Spleen (tissue), 13 donors: ENCODE data around the gene CD79A. TPM values are rescaled to one million over a fixed set of nuclear protein-coding genes. Genes with fewer than 3 reads are reported as not detected.

Source experiments
- DNase-seq: peaks from one replicate; pipeline ENCODE4 v3.0.0-alpha.2; 2020
- H3K27ac ChIP-seq, 8 donors: fragments of 200-600 bp; sonication (generic) in 7 of 8; 1 replicate in 4 of 8; 2 replicates in 4 of 8; pipeline versions ENCODE4 v1.5.0 to v1.8.0; 2016 to 2021; ENCODE audit warnings: inconsistent platforms in 4 of 8, mild to moderate bottlenecking in 4 of 8, moderate library complexity in 1 of 8
- H3K27me3 ChIP-seq, 7 donors: fragments of 200-600 bp; sonication (generic) in 6 of 7; replicated peaks in 1 of 7; 1 replicate in 4 of 7; 2 replicates in 3 of 7; pipeline versions ENCODE4 v1.5.0 to v1.8.0; 2016 to 2021; ENCODE audit warnings: inconsistent platforms in 3 of 7, mild to moderate bottlenecking in 1 of 7
- H3K36me3 ChIP-seq, 6 donors: fragments of 200-600 bp; sonication (generic) in 5 of 6; 1 replicate in 4 of 6; 2 replicates in 2 of 6; pipeline versions ENCODE4 v1.5.0 to v1.8.0; 2016 to 2021; ENCODE audit warnings: inconsistent platforms in 2 of 6
- H3K4me1 ChIP-seq, 6 donors: fragments of 200-600 bp; sonication (generic) in 5 of 6; 1 replicate in 3 of 6; 2 replicates in 3 of 6; pipeline versions ENCODE4 v1.5.0 to v1.8.0; 2016 to 2021; ENCODE audit warnings: inconsistent platforms in 3 of 6
- H3K4me3 ChIP-seq, 8 donors: fragments of 200-600 bp; sonication (generic) in 7 of 8; 1 replicate in 4 of 8; 2 replicates in 4 of 8; pipeline versions ENCODE4 v1.5.0 to v1.8.0; 2016 to 2021; ENCODE audit warnings: inconsistent platforms in 4 of 8, mild to moderate bottlenecking in 4 of 8, moderate library complexity in 2 of 8
- H3K9me3 ChIP-seq, 8 donors: fragments of 200-600 bp; sonication (generic) in 7 of 8; 1 replicate in 4 of 8; 2 replicates in 4 of 8; pipeline versions ENCODE4 v1.5.0 to v1.8.0; 2016 to 2021; ENCODE audit warnings: inconsistent platforms in 4 of 8
- CTCF ChIP-seq, 11 experiments: fragments of 200-600 bp in 7 of 11; fragments of 450-650 bp in 4 of 11; sonication (generic) in 4 of 11; IDR thresholded peaks in 8 of 11; conservative IDR thresholded peaks in 3 of 11; 1 replicate in 7 of 11; 2 replicates in 4 of 11; pipeline versions ENCODE4 v1.4.0 to v1.8.0; 2016 to 2021; ENCODE audit warnings: antibody characterized with exemption in 11 of 11, inconsistent platforms in 4 of 11, mild to moderate bottlenecking in 1 of 11
- POLR2A ChIP-seq, 3 donors: fragments of 450-650 bp; IDR thresholded peaks; one replicate each; pipeline ENCODE4 v1.5.1; 2017; ENCODE audit warnings: antibody characterized with exemption in 3 of 3, mild to moderate bottlenecking in 1 of 3
- POLR2AphosphoS5 ChIP-seq, 3 donors: sonication (generic); formaldehyde crosslinking; IDR thresholded peaks; one replicate each; pipeline ENCODE4 v1.5.1; 2017; ENCODE audit warnings: antibody characterized with exemption in 3 of 3
- WGBS, 5 donors: extraction: QIAGEN DNeasy Blood & Tissue Kit in 3 of 5; methylation state at CpG; one replicate each; pipeline versions ENCODE4 v1.1.5 to v1.1.7; 2013 to 2018; 5-methylcytosine and 5-hydroxymethylcytosine counted together
- intact Hi-C: fragments of 100-400 bp; cut with DNase I; formaldehyde crosslinking; loops from one replicate; pipeline ENCODE4 v1.15.0; 2023; ENCODE audit warnings: low total_unique reads
- long read RNA-seq, 2 donors: transcript quantifications; one replicate each; lab custom pipeline, GENCODE V29; 2026
- polyA plus RNA-seq, 3 donors: library from polyadenylated mRNA; stranded (reverse); fragments of 200-250 nt; gene quantifications; one replicate each; pipeline ENCODE4 v1.2.1, GENCODE V29; 2013
- total RNA-seq, 7 donors: library from RNA; depleted of rRNA in 3 of 7; stranded (reverse); fragments of >200 nt in 3 of 7; fragmentation: NEBNext Ultra II Directional in 4 of 7; extraction: Animal tissue kit (Norgen Biotek cat#: 25700) in 4 of 7; gene quantifications; one replicate each; pipeline versions ENCODE4 v1.1.0 to v1.2.1, GENCODE V29; 2016 to 2021
- donor health status: healthy with polysubstance abuse.
- donor health status: DM: no; HTN: no; CAD: no; lungs with moderate emphysema.
- donor health status: DM: no; HTN: no; CAD: no.
- donor health status: Bipolar disorder and iron deficiency.
- donor health status: healthy.
- donor health status: DM: no; HTN: no; CAD: no.
- donor health status: DM: yes; HTN: yes; CAD: no.

CD79A gene
- total RNA-seq (100 to 1,000 TPM; 222 to 361 (median 269) TPM), polyA plus RNA-seq (1,000 to 10,000 TPM in 1 of 3 donors, 100 to 1,000 TPM in 2; 748 to 1,033 (median 986) TPM)
- long read RNA-seq, donor 1, transcript CD79A-201 (5 exons, 1,258 nt): major isoform, 33 of 55 reads
- long read RNA-seq, donor 1, partial matches to known transcripts: 18 of 55 reads
- long read RNA-seq, donor 1, other reads (novel, unspliced or antisense): 0 of 55 reads
- long read RNA-seq, donor 2, transcript CD79A-201 (5 exons, 1,258 nt): major isoform, 36 of 75 reads
- long read RNA-seq, donor 2, transcript CD79A-202 (5 exons, 567 nt): minor isoform, 8 of 75 reads
- long read RNA-seq, donor 2, partial matches to known transcripts: 25 of 75 reads
- long read RNA-seq, donor 2, other reads (novel, unspliced or antisense): 5 of 75 reads

DNA sequence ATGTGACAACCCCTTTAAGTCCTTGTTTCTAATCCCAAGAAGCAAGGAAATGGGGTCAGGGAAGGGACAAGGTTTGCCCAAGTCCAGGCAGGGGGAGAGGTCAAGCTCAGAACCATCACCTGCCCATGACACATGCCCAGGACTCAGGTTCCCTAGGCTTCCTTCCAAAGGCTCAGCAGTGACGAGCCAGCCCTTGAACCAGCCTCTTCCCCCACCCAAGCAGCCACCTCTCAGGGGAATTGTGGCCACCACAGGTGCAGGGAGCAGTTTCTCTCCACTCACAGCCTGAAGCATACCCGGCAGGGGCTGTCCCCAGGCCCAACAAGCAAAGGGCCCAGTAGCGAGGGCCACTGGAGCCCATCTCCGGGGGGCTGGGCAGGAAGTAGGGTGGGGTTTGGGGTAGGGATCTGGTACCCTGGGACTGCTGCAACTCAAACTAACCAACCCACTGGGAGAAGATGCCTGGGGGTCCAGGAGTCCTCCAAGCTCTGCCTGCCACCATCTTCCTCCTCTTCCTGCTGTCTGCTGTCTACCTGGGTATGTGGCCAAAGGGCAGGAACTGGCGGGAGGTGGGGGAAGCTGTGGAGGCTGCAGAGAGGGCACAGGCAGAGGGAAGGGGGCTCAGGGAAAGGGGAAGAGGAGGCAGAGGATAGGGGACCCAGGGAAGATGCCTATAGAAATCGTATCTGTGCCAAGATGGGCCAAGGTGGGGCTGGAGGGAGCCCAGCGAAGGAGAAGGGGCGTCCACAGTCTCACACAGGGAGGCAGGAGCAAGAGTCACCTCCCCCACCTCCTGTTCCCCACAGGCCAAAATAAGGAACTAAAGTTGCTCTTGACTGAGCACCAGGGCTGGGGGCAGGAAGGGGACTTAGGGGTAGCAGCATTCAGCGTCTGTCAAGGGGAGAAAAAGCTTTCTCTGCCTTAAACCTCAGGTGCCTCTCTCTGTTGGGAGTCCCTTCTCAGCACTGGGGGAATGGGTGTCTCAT is at the start of gene CD79A:
Gene CD79A (plus strand): TSS at position 433 of the 986 bp plus-strand sequence. CDS start 26 bp downstream, at position 459.
- H3K4me3 ChIP-seq: peak within 1 kb of the TSS; percentile 38 to 81 (median 56)

GRCh38 chr19:41837981-41838708 is 38.9 kb upstream of the CD79A start:
- 70 to 77% (median 73%) methylated on average over 13 of the region's 13 CpGs for WGBS, 5 donors
- Histone ChIP-seq H3K27me3 (peaks cover 0 to 52% (median 9%) of the 10 kb centered on the region in 7 donors), H3K4me1 (peaks cover 0 to 7% (median 0%) of the 10 kb centered on the region in 6 donors), H3K9me3 (no peaks in the 10 kb centered on the region), H3K36me3 (no peaks in the 10 kb centered on the region), H3K4me3 (no peak overlapping the region), H3K27ac (no peak overlapping the region)
- TF ChIP-seq POLR2AphosphoS5 (IDR thresholded peaks at IDR 0.05): no peak
- TF ChIP-seq CTCF (IDR thresholded peaks at IDR 0.05 in 8 of 11, conservative IDR thresholded peaks at IDR 0.05 in 3 of 11): no peak
- no peak for TF ChIP-seq POLR2A (IDR thresholded peaks at IDR 0.05)
- no peak for DNase-seq
- intact Hi-C loops: no loop called here

More for the DNA sequence above, at the start of gene CD79A:
- DNase-seq: peak; percentile 96
- peak within 1 kb of the TSS; percentile 75 to 99 (median 88) for H3K27ac ChIP-seq
- H3K36me3 ChIP-seq: peaks cover 0 to 42% (median 5%) of the 10 kb centered on the region in 6 donors
- no peaks in the 10 kb centered on the region for H3K27me3 ChIP-seq
- peaks cover 38 to 100% (median 96%) of the 10 kb centered on the region in 6 donors for H3K4me1 ChIP-seq
- no peaks in the 10 kb centered on the region for H3K9me3 ChIP-seq
- WGBS, 5 donors: 27 to 47% (median 31%) methylated on average over 9 of the region's 9 CpGs
- peak in 1 of 3 donors; percentile 26 for TF ChIP-seq POLR2A (IDR thresholded peaks at IDR 0.05)
- peak; percentile 85 to 88 (median 85) for TF ChIP-seq POLR2AphosphoS5 (IDR thresholded peaks at IDR 0.05)
- peak in 1 of 11 experiments; percentile 4 for TF ChIP-seq CTCF (IDR thresholded peaks at IDR 0.05 in 8 of 11, conservative IDR thresholded peaks at IDR 0.05 in 3 of 11)
- intact Hi-C loops: no loop called here

- H3K4me1 ChIP-seq: peaks cover 0 to 7% (median 0%) of the 10 kb centered on the region in 6 donors
- intact Hi-C loops: no loop called here
- DNase-seq: no peak
- no peaks in the 10 kb centered on the region for H3K9me3 ChIP-seq
- no peak overlapping the region for H3K4me3 ChIP-seq
- peak overlapping the region in 1 of 8 donors; percentile 4 for H3K27ac ChIP-seq
- peaks cover 0 to 52% (median 9%) of the 10 kb centered on the region in 7 donors for H3K27me3 ChIP-seq
- TF ChIP-seq POLR2AphosphoS5 (IDR thresholded peaks at IDR 0.05): no peak
- TF ChIP-seq POLR2A (IDR thresholded peaks at IDR 0.05): no peak
- no peak for TF ChIP-seq CTCF (IDR thresholded peaks at IDR 0.05 in 8 of 11, conservative IDR thresholded peaks at IDR 0.05 in 3 of 11)
- no peaks in the 10 kb centered on the region for H3K36me3 ChIP-seq
- WGBS, 5 donors: 47 to 76% (median 61%) methylated on average over 2 of the region's 2 CpGs
These were observed 37.9 kb upstream of the CD79A start for GRCh38 chr19:41839211-41839610.
